OCI-LY1 (cell line): ENCODE data around the gene CTXND1.

Experiments used
- CTCF ChIP-seq: fragments of 200-600 bp; sonication (generic), shearing (Covaris generic); IDR thresholded peaks from 2 replicates; pipeline ENCODE4 v1.5.1; 2017; ENCODE audit warnings: mild to moderate bottlenecking, antibody characterized with exemption, low read length, moderate library complexity, mixed read lengths
- EZH2 ChIP-seq: fragments of 200-600 bp; sonication (generic), shearing (Covaris generic); IDR thresholded peaks from 2 replicates; pipeline ENCODE4 v1.8.0; 2017; ENCODE audit warnings: borderline replicate concordance, mixed run types, mild to moderate bottlenecking, antibody characterized with exemption, low read length, moderate library complexity, mixed read lengths

- no peak for TF ChIP-seq CTCF
- TF ChIP-seq EZH2, result no peak
Observed at GRCh38 chr15:80167936-80168335, 84.1 kb downstream of the CTXND1 start.
